BE2C (cell line): ENCODE data around the gene KPNA6.
"Not testable (repeated sequence)": the region's sequence is repeated elsewhere in the genome, so short reads cannot be mapped to it uniquely, and the experiment has no call there.

Source experiments
- DNase-seq: peaks from one replicate; pipeline ENCODE4 v3.0.0-alpha.2; 2020
- H3K27me3 ChIP-seq: fragments of 250-450 bp; sonication (Bioruptor Pico); 2 replicates; pipeline ENCODE4 v1.5.1; 2020; ENCODE audit warnings: mild to moderate bottlenecking
- H3K36me3 ChIP-seq: fragments of 250-450 bp; sonication (Bioruptor Pico); 2 replicates; pipeline ENCODE4 v1.5.1; 2020; ENCODE audit warnings: mild to moderate bottlenecking
- H3K4me1 ChIP-seq: fragments of 250-450 bp; sonication (Bioruptor Pico); 2 replicates; pipeline ENCODE4 v1.5.1; 2020
- H3K4me3 ChIP-seq: 2 replicates; pipeline ENCODE4 v1.5.1; 2011; ENCODE audit warnings: low read depth, low read length
- H3K9me3 ChIP-seq: fragments of 250-450 bp; sonication (Bioruptor Pico); 2 replicates; pipeline ENCODE4 v1.5.1; 2020
- CTCF ChIP-seq: IDR thresholded peaks from 2 replicates; pipeline ENCODE4 v1.5.1; 2012; ENCODE audit warnings: mild to moderate bottlenecking, low read depth, low read length

KPNA6 gene

GRCh38 chr1:32144033-32144432 is 36.2 kb downstream of the KPNA6 start:
- Histone ChIP-seq H3K4me1 (no peaks in the 10 kb centered on the region), H3K27me3 (no peaks in the 10 kb centered on the region), H3K36me3 (no peaks in the 10 kb centered on the region), H3K9me3 (no peaks in the 10 kb centered on the region), H3K4me3 (no peak overlapping the region)
- DNase-seq, result no peak
- no peak for TF ChIP-seq CTCF

- H3K9me3 ChIP-seq, DNase-seq, H3K27me3 ChIP-seq, H3K4me3 ChIP-seq, H3K4me1 ChIP-seq, H3K36me3 ChIP-seq: not testable (repeated sequence)
These were observed 39.9 kb downstream of the KPNA6 start for GRCh38 chr1:32147799-32148198.

- no peak overlapping the region for H3K4me3 ChIP-seq
- no peaks in the 10 kb centered on the region for H3K36me3 ChIP-seq
- DNase-seq, result no peak
- H3K4me1 ChIP-seq, result no peaks in the 10 kb centered on the region
- TF ChIP-seq CTCF, result no peak
- H3K9me3 ChIP-seq, result no peaks in the 10 kb centered on the region
- no peaks in the 10 kb centered on the region for H3K27me3 ChIP-seq
These were observed 43.0 kb downstream of the KPNA6 start for GRCh38 chr1:32150847-32151246.

- no peak for DNase-seq
- TF ChIP-seq CTCF, result no peak
- no peaks in the 10 kb centered on the region for H3K4me1 ChIP-seq
- H3K4me3 ChIP-seq, result no peak overlapping the region
- no peaks in the 10 kb centered on the region for H3K9me3 ChIP-seq
- no peaks in the 10 kb centered on the region for H3K27me3 ChIP-seq
- H3K36me3 ChIP-seq, result no peaks in the 10 kb centered on the region
These were observed 43.5 kb downstream of the KPNA6 start for GRCh38 chr1:32151319-32151787.

GRCh38 chr1:32159189-32159588 is 51.3 kb downstream of the KPNA6 start:
- Histone ChIP-seq H3K9me3 (no peaks in the 10 kb centered on the region), H3K27me3 (no peaks in the 10 kb centered on the region), H3K36me3 (peaks cover 5% of the 10 kb centered on the region; the same call in 1 of the 2 replicates), H3K4me1 (no peaks in the 10 kb centered on the region), H3K4me3 (no peak overlapping the region)
- no peak for DNase-seq
- no peak for TF ChIP-seq CTCF

- H3K9me3 ChIP-seq, result no peaks in the 10 kb centered on the region
- no peak for DNase-seq
- no peak overlapping the region for H3K4me3 ChIP-seq
- no peaks in the 10 kb centered on the region for H3K27me3 ChIP-seq
- no peaks in the 10 kb centered on the region for H3K36me3 ChIP-seq
- H3K4me1 ChIP-seq, result no peaks in the 10 kb centered on the region
- no peak for TF ChIP-seq CTCF
These were observed 55.5 kb downstream of the KPNA6 start for GRCh38 chr1:32163405-32163804.

GRCh38 chr1:32165633-32166032 is 57.8 kb downstream of the KPNA6 start:
- not testable (repeated sequence) for H3K4me3 ChIP-seq, H3K4me1 ChIP-seq, DNase-seq, H3K27me3 ChIP-seq, H3K9me3 ChIP-seq, H3K36me3 ChIP-seq
